Epithelial cell of prostate (primary cell): Measurements from ENCODE around the gene MTM1.

Source experiments
- DNase-seq: peaks from one replicate; pipeline ENCODE4 v3.0.0-alpha.2; 2011; ENCODE audit warnings: low read depth, low spot score
- H3K27ac ChIP-seq: fragments of 450-650 bp; 2 replicates; pipeline ENCODE4 v1.5.1; 2017; ENCODE audit warnings: mild to moderate bottlenecking

Gene MTM1

DNA sequence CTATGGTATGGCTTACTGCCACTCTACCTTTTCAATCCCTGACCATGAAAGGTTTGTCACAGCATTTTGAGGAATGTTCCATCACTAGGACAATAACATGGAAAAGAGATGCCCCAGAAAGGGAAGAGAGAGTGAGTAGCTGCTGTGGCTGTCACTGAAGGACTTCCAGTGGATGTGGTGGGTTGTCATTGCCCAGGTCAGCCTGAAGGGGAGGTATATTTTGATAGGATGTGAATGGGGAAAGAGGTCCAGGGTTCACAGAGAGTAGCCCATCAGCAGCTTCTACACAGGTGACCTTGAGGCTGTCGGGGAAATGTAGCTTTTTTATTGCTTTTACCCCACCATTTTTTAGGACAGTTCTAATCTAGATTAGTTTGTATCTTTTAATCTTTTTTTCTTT is 30.8 kb downstream of the MTM1 start:
- no peak for DNase-seq
- no peak overlapping the region for H3K27ac ChIP-seq

DNA sequence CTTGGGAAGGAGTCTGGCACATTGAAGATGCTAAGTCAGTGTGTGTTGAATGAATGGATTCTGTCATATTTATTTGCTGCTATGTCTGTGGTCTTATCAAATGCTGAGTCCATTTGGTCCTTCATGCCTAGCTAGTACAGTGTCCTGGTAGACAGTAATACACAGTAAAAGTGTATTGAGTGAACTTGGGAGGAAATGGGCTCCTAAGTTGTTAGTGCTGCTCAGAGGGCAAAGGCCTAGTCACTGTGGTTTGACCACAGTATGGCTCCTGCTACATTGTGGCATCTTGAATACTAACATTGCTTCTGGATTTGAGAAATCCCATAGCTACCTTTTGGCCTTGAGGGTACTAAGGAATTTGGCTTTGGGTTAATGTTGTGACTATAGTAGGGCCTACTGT is 33.9 kb downstream of the MTM1 start:
- H3K27ac ChIP-seq: no peak overlapping the region

DNA sequence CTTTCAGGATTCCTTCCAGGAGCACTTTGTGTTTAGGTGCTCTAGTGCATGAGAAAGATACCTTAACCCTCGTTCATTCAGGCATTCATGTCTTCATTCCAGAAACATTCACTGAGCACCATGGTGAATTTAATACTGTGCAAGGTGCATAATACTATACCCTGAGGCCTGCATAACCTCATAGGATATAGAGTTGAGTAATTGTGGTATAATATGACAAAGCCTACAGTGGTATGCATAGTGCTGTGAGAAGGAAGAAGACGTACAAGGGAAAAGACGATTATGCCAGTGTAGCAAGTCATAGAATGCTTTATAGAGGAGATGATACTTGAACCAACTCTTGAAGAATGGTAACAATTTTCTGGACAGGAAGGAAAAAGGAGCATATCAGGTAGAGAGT is 34.3 kb downstream of the MTM1 start:
- no peak for DNase-seq
- H3K27ac ChIP-seq: no peak overlapping the region

More for the DNA sequence above, 33.9 kb downstream of the MTM1 start:
- DNase-seq: no peak

DNA sequence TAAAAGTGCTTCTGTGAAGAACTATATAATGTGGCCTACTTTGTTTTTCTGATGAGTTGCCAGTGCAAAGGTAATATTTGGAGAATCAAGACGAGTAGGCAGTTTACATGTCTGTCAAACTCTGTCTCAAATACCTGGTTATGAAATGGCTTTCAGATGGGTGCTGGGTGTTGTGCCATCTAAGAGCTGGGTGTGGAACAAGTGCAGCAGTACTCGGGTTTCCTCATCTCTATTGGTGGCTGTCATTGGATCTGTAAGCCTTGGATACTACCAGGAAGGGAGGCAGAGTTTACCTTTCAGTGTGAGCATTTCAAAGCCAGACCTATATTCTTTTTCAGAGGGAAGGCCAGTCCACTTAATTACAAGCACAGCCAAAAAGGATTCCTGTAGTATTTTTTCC is 37.2 kb downstream of the MTM1 start:
- no peak for DNase-seq
- no peak overlapping the region for H3K27ac ChIP-seq

DNA sequence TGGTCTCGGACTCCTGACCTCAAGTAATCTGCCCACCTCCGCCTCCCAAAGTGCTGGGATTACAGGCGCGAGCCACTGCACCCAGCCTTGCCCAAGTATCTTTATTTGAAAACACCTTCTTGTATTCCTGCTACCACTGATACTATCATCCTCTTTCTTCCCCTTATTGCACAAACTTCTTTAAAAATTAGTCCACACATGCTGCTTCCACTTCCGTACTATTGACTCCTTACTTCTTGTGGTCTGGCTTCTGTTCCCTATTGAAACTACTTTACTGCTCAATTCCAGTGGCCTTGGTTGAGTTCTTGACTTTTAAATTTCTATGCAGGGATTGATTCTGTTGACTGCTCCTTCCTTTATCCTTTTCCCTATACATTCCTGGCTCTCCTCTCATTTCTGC is 38.8 kb downstream of the MTM1 start:
- no peak overlapping the region for H3K27ac ChIP-seq

DNA sequence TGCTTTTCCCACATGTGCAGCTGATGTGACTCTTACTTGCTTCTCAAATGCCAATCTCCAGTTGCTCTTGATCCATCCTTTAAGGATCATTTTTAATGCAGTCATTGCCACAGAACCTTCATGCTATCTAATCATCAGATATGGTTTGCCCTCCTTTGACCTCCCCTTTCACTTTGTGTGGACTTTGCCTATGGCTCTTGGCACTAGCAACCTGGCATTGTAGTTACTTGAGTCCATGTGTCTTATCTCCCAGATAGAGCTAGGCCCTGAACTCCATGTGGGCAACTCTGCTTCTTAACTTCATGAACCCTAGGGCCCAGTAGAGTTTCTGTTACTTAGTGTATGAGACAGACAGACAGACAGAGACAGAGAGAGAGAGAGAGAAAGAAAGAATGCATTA is 41.6 kb downstream of the MTM1 start:
- no peak for DNase-seq
- H3K27ac ChIP-seq: no peak overlapping the region

More for the DNA sequence above, 38.8 kb downstream of the MTM1 start:
- DNase-seq: no peak

DNA sequence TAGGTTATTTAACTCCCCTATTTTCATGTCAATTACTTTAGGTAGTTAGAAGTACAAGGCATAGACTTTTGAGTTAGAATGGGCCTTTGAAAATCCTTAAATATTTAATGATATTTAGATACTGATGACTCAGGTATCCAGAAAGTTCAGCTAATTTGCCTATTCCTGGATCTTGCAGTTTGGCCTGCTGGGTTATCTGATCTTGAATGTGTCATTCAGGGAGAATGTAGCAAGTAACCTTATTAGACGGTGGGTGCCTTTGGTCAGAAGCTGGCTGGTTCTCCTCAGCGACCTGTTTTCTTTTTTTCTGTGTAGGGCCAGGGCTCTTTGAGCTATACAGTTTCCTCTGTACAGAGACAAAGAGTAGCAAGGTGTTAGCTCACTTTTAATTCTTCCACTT is 42.0 kb downstream of the MTM1 start:
- DNase-seq: no peak
- no peak overlapping the region for H3K27ac ChIP-seq

DNA sequence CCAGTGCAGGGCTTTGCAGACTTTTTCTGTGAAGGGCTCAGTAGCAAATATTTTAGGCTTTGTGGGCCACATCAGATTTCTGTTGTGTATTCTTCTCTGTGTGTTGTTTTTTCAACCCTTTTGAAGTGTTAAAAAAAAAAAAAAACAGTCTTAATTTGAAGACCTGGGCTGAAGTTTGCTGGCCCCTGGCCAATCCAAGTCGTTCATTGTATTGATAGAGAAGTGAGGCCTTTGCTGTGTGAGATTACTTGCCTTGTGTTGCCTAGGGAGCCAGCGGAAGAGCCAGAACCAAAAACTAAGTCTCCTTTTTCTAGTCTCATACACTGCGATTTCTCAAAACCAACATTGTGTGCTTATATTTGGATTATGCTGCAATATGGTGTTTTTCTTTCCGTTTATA is 46.9 kb downstream of the MTM1 start:
- no peak for DNase-seq
- no peak overlapping the region for H3K27ac ChIP-seq

DNA sequence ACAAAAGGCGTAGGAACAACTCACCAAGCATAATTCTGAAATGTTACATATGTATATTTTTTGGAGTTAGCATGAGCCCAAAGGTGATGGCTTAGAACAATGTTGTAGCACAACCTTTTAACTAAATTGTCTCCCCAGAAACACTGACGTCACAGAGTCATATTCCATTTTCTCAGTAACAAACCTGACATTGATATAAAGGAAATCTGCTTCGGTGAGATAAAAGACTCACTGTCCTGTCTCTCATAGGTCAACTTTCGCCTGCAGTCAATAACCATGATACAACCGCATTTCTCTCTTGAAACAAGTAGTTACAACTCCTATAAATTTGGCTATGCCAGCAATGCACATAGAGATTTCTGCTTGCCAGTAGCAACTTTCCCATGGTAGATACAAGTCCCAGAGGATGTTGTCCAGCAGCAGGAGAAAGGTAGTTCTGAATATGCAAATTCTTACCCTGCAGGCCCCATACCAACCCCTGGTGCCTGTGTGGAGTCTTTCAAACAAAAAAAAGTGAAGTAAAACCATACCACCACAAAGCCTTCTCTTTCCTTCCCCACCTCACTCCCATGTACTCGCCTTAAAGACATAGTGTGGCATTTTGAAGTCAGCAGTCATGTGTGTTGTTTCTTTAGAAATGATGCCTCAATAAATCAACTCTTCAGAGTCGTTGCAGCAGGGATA is 47.9 kb downstream of the MTM1 start:
- no peak overlapping the region for H3K27ac ChIP-seq
- DNase-seq: no peak

DNA sequence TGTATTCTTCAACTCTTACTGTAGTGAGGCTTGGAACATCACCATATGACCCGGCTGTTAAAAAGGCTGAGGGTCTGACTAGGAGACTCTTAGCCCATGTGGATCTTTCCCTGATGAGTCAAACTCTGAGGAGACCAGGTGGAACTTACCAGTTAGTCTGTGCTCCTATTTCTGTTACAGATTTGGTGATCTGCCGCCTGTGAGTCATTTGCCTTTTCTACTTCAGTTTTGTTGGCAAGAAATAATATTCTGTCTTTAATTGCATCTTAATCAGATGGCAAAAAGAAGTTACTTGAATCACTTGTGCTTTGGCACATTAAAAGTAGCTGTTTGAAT is 48.4 kb downstream of the MTM1 start:
- no peak overlapping the region for H3K27ac ChIP-seq
- DNase-seq: no peak

DNA sequence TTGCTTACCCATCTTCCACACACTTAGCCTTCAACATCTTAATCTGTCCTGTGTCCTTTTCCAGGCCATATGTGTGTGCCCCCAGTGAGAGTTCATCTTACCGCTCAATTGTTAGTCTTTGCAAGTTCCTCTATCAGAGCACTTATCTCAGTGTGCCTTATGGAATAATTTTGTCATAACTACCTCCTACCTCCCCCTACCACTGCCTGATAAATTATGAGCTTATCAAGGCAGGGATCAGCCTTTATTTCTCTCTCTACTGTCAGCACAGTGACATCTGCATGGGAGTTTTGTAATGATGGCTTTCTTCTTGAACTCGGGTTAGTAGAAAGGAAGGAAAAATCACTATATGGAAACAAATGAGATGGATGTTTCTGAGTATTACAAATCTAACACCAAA is 53.2 kb downstream of the MTM1 start:
- H3K27ac ChIP-seq: no peak overlapping the region
- no peak for DNase-seq

DNA sequence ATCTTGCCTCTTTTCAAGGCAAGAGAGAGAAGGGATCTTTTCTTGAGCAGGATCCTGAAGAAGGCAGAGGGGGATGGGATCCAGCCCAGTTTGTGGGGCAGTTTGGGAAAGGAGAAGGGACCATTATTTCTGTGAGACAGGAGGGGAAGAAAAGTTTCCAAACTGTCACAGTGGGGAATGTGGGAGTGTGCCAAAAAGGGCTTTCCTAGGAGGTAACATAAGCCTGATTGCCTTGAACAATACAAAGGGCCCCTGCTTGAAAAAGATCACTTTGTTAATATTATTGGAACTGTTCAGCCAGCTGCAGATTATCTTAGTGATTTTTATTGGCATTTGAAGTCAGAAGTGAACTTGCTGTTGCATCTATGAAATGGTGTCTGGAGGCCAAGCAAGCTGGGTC is 55.2 kb downstream of the MTM1 start:
- no peak for DNase-seq

DNA sequence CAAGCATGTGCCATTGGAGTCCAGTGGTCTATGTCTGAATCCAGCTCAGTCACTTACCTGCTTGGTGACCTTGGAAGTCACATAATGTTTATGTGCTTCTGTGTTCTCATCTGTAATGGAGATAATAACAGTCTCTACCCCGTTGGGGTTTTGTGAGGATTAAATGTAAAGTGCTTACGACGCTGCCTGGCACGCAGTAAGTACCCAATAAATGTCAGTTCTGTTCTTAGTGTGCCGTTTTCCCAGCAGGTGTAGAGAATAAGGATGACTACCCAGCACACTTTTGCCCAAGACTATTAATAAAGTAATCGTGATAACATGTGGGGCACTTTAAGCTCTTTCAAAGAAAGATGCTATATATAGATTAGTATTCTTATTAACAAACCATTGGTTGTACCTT is 56.7 kb downstream of the MTM1 start:
- DNase-seq: no peak
- no peak overlapping the region for H3K27ac ChIP-seq

More for the DNA sequence above, 55.2 kb downstream of the MTM1 start:
- no peak overlapping the region for H3K27ac ChIP-seq

DNA sequence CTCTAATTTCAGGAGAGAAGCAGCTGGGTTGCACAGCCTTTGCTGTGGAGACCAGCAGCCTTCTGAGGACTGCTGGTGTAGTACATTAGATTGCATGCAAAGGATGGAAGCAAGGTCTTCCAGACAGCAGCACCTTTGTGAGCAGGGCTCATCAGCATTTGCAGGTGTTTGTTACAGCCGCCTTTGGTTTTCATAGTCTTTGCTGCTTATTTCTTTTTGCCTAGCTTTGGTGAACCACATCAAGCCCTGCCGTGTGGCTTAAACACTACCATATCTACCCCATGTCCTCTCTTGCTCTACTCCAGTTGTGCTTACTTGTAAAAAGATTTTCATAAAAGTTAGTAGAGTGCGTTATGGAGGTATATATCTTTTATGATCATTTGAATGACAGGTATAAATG is 57.5 kb downstream of the MTM1 start:
- DNase-seq: no peak
- H3K27ac ChIP-seq: no peak overlapping the region

DNA sequence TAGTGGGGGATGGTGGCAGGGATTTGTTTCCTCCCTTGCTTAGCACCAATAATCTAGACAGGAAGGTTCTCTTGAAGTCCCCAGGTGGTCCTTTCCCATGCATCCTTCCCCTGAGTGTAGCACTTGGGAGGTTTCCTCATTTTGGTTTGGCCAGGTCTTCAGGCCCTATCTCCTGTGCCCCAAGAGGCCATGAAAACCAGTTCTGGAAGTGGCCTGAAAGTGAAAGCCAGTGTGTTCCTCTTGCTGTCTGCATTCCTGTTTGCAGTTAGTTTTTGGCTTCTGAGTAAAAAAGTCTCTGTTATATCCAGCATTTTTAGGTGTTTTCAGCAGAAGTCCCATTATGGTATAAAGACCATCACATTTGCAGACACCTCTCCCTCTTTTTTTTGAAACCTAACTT is 59.5 kb downstream of the MTM1 start:
- no peak for DNase-seq
- H3K27ac ChIP-seq: no peak overlapping the region

DNA sequence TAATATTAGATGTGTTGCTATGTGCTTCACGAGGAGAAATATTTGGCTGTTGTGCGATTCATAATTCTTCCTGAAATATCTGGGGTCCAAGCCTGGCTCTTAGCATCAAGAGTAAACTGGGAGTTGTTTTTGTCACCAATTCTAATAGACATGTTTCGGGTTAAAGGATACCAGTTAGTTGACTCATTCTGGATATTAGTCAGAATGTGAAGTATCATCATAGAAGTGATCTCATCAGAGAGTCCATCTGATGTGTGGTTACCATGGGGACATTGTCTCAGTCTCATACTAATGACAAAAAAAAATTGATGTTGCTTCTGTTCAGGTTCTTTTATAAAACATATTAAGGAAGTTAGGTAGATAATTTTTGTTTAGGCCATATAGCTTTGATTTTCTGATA is 67.5 kb downstream of the MTM1 start:
- H3K27ac ChIP-seq: peak overlapping the region; percentile 30
- peak; percentile 27 for DNase-seq

DNA sequence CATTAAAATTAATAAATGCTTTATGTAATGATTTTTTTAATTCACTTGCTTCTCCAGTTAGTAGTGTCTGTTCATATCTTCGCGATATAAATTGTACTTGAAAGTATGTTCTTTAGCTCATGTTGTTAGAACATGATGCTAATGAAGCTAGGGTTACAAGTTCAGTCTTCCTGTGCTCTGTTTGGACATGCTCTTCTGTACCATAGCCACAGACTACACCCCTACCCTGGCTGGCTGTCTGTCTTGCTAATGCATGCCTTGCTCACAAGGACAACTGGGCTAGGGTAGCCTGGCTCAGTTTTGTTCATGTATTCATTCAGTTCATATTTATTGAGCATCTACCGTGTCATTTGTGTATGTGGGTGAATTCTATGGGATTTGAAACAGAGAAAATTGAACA is 74.0 kb downstream of the MTM1 start:
- peak overlapping the region; percentile 9 for H3K27ac ChIP-seq
- peak; percentile 20 for DNase-seq

DNA sequence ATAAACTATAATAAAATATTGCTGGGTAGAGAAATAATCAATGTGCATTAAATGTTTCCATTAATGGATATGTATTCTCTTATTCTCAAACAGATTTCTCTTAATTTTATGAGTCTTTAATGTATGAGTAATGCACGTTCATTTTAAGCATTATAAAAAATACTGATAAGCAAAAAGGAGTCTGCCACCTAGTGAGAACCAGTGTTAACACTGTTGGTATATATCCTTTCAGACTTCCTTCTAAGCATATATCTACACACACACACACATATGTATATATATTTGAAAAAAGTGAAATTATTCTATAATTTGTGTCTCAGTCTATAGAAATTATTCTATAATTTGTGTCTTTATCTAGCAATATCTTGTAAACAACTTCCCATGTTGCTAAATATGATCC is 74.8 kb downstream of the MTM1 start:
- no peak overlapping the region for H3K27ac ChIP-seq
- no peak for DNase-seq

DNA sequence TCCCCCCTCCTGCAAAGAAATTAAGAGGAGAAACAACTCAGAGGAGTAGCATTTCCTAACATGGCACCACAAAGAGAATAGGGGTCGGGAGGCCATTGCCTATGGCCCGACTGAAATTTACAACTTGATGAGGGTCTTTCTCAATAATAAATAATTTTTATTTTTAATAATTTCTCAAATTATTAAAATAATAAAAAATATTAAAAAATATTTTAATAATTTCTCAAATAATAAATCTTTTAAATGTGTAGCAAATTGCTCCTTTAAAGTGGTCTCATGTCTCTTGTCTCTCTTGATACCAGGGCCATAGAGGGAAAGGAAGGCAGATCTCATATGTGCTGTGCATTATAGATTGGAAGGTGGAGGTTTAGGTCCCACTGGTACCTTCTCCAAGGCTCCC is 75.5 kb downstream of the MTM1 start:
- DNase-seq: no peak
- H3K27ac ChIP-seq: no peak overlapping the region

DNA sequence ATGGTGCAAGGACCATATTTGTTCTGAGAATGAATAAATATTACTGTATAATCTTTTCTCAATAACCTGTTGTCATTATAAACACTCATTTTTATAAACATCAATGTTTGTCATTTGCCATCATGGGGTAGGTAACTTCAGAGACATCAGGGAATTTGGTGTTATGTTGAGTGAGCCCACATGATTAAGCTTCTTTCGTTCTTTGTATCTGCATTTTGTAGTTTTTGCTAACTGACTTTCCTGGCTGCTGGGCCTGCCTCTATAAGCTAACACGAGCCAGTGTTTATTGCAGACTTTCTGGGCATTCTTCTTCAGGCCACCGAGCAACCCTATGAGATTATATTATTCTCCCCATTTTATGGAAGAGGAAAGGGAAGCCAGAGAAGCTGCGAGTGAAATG is 76.0 kb downstream of the MTM1 start:
- DNase-seq: no peak
- no peak overlapping the region for H3K27ac ChIP-seq

DNA sequence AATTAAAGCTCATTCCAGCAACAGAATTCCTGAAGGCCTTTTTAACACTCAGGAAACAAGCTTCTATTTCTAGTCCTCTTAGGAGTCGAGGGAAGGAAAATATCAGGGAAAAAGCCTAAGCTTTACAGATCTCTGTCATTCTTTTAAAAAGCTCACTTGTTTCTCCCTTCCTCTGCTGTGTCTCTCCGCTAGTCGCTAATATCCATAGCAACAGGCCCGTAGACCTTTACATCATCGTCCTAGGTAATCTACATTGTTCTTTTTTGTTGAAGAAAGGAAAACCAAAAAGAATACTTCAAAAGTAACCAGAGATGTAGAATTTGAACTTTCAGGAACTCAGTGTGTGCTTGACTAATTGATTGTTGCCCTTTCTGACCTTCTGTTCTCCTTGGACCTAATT is 78.9 kb downstream of the MTM1 start:
- no peak overlapping the region for H3K27ac ChIP-seq
- DNase-seq: no peak

DNA sequence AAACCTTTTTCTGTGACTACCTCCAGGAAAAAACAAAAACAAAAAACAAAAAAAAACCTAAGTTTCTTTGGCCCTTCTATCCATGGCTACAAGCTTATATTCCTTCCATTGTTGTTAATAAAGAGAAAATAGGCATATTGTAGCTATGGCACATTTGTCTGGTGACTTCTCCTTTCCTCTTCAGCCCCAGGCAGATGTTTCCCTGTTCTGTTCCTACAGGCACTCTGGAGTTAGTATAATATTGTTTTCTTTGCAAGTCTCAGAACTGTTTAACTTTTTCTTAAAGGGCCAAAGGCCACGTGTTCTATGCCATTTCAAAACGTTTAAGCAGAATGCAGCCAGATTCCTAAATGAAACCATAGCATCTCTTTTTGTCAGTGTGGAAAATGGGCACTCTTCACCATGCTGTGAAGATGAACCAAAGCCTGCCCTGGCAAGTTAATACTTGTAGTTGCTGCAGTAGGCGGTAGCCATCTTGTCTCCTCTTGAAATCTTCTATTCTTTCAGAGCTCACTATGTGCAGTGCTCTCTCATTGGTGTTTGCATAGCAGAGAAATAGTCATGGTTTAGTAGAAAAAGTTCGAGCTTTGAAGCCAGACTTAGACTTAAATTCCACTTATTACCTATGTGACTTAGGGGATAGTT is 80.0 kb downstream of the MTM1 start:
- H3K27ac ChIP-seq: no peak overlapping the region
- no peak for DNase-seq
